IMR-90 (cell line): ENCODE measurements around the gene TRIM17. TPM values are rescaled to one million over a fixed set of nuclear protein-coding genes. Genes with fewer than 3 reads are reported as not detected.

Source experiments
- ATAC-seq: fragments of 200-7000 bp; cut with Tn5 transposase; 2 replicates; pipeline ENCODE4 v1.9.1; 2020; ENCODE audit warnings: low read depth, mild to moderate bottlenecking, moderate library complexity
- BruUV-seq: library from RNA; stranded (reverse); fragments of 400-500 nt; replicated peaks from 2 replicates; lab custom pipeline; 2021; lab: Mats Ljungman, UMichigan
- CTCF ChIA-PET: fragments of 300-600 bp; formaldehyde crosslinking; extraction: SDS; loops from one replicate; lab custom pipeline; 2021; ENCODE audit warnings: antibody characterized with exemption; lab: Yijun Ruan, JAX
- POLR2A ChIA-PET: fragments of 300-600 bp; sonication (Branson Sonifier 250); formaldehyde crosslinking; loops from one replicate; lab custom pipeline; 2022; ENCODE audit warnings: antibody characterized with exemption; ENCODE audit not compliant: unreplicated experiment; lab: Charles Lee
- DNase-seq: peaks from one replicate; pipeline ENCODE4 v3.0.0; 2013
- H2AFZ ChIP-seq: replicated peaks from 2 replicates; pipeline ENCODE3; 2013; ENCODE audit warnings: low read length, mild to moderate bottlenecking; ENCODE audit not compliant: poor library complexity
- H2AK5ac ChIP-seq: 2 replicates; pipeline ENCODE4 v1.6.1; 2013; ENCODE audit warnings: low read depth, low read length, inconsistent platforms
- H2AK9ac ChIP-seq: replicated peaks from 2 replicates; pipeline ENCODE3; 2013; ENCODE audit warnings: mild to moderate bottlenecking, low read depth, low read length, moderate library complexity; ENCODE audit not compliant: poor library complexity
- H2BK120ac ChIP-seq: 2 replicates; pipeline ENCODE4 v1.6.1; 2013; ENCODE audit warnings: low read depth, low read length, inconsistent platforms
- H2BK15ac ChIP-seq: 3 replicates; pipeline ENCODE4 v1.6.1; 2013; ENCODE audit warnings: low read depth, low read length, inconsistent platforms
- H2BK20ac ChIP-seq: 2 replicates; pipeline ENCODE4 v1.6.1; 2013; ENCODE audit warnings: low read depth, mild to moderate bottlenecking, inconsistent platforms, low read length, moderate library complexity
- H2BK5ac ChIP-seq: 2 replicates; pipeline ENCODE4 v1.6.1; 2013; ENCODE audit warnings: mild to moderate bottlenecking, low read depth, low read length, inconsistent platforms; ENCODE audit not compliant: poor library complexity, severe bottlenecking
- H3K14ac ChIP-seq: replicated peaks from 2 replicates; pipeline ENCODE4 v1.6.1; 2013; ENCODE audit warnings: low read depth, low read length, inconsistent platforms
- H3K18ac ChIP-seq: 2 replicates; pipeline ENCODE4 v1.6.1; 2013; ENCODE audit warnings: low read depth, low read length, control low read depth
- H3K23ac ChIP-seq: 2 replicates; pipeline ENCODE4 v1.6.1; 2013; ENCODE audit warnings: low read depth, low read length, inconsistent platforms
- H3K27ac ChIP-seq: 2 replicates; pipeline ENCODE4 v1.5.1; 2013; ENCODE audit warnings: mild to moderate bottlenecking, control low read depth, low read length; ENCODE audit not compliant: insufficient read depth
- H3K27me3 ChIP-seq: 2 replicates; pipeline ENCODE4 v1.6.1; 2013; ENCODE audit warnings: low read length; ENCODE audit not compliant: control insufficient read depth, insufficient read depth
- H3K36me3 ChIP-seq: 2 replicates; pipeline ENCODE4 v1.6.1; 2013; ENCODE audit warnings: low read length, mixed read lengths; ENCODE audit not compliant: control insufficient read depth, insufficient read depth
- H3K4ac ChIP-seq: 2 replicates; pipeline ENCODE4 v1.6.1; 2013; ENCODE audit warnings: low read depth, low read length, inconsistent platforms
- H3K4me1 ChIP-seq: 2 replicates; pipeline ENCODE4 v1.6.1; 2013; ENCODE audit warnings: low read length, mixed read lengths; ENCODE audit not compliant: control insufficient read depth, insufficient read depth
- H3K4me2 ChIP-seq: 2 replicates; pipeline ENCODE4 v1.6.1; 2013; ENCODE audit warnings: low read depth, mild to moderate bottlenecking, control low read depth, low read length, moderate library complexity
- H3K4me3 ChIP-seq: 2 replicates; pipeline ENCODE4 v1.5.1; 2013; ENCODE audit warnings: low read depth, mild to moderate bottlenecking, control low read depth, low read length, moderate library complexity; ENCODE audit not compliant: insufficient read depth
- H3K56ac ChIP-seq: 2 replicates; pipeline ENCODE4 v1.6.1; 2013; ENCODE audit warnings: low read length, inconsistent platforms; ENCODE audit not compliant: insufficient read depth; ENCODE audit errors: extremely low read depth
- H3K79me1 ChIP-seq, 2 experiments: 2 replicates each; pipeline ENCODE4 v1.6.1; 2013; ENCODE audit warnings: low read length in 2 of 2, inconsistent platforms in 1 of 2, low read depth in 1 of 2
- H3K9ac ChIP-seq: 2 replicates; pipeline ENCODE4 v1.6.1; 2013; ENCODE audit warnings: low read depth, low read length, control low read depth
- H3K9me1 ChIP-seq: 2 replicates; pipeline ENCODE4 v1.6.1; 2013; ENCODE audit warnings: low read length, inconsistent platforms; ENCODE audit not compliant: insufficient read depth
- H3K9me3 ChIP-seq: 2 replicates; pipeline ENCODE4 v1.6.1; 2013; ENCODE audit warnings: low read length; ENCODE audit not compliant: control insufficient read depth, insufficient read depth
- H4K20me1 ChIP-seq: 2 replicates; pipeline ENCODE4 v1.6.1; 2013; ENCODE audit warnings: low read length, inconsistent platforms; ENCODE audit not compliant: insufficient read depth
- H4K5ac ChIP-seq: 2 replicates; pipeline ENCODE4 v1.6.1; 2013; ENCODE audit warnings: mild to moderate bottlenecking, low read depth, low read length, control low read depth
- H4K8ac ChIP-seq, 2 experiments: 2 replicates each; pipeline ENCODE4 v1.6.1; 2013; ENCODE audit warnings: low read depth in 2 of 2, low read length in 2 of 2, control low read depth in 1 of 2, inconsistent platforms in 1 of 2
- H4K91ac ChIP-seq: 2 replicates; pipeline ENCODE4 v1.6.1; 2013; ENCODE audit warnings: low read depth, low read length, inconsistent platforms; ENCODE audit not compliant: insufficient read depth
- BHLHE40 ChIP-seq: fragments of 150-350 bp; IDR thresholded peaks from 2 replicates; pipeline ENCODE4 v1.6.1; 2016; ENCODE audit warnings: mild to moderate bottlenecking, low read depth, low read length
- CEBPB ChIP-seq: IDR thresholded peaks from 2 replicates; pipeline ENCODE4 v1.6.1; 2012; ENCODE audit warnings: low read depth, low read length, improper control_type of control experiment
- CHD1 ChIP-seq: IDR thresholded peaks from 2 replicates; pipeline ENCODE4 v1.6.1; 2012; ENCODE audit warnings: low read depth, low read length, improper control_type of control experiment
- FOS ChIP-seq: fragments of 150-350 bp; IDR thresholded peaks from 2 replicates; pipeline ENCODE4 v1.6.1; 2016; ENCODE audit warnings: low read depth, low read length
- MAFK ChIP-seq: IDR thresholded peaks from 2 replicates; pipeline ENCODE4 v1.6.1; 2012; ENCODE audit warnings: low read depth, low read length, improper control_type of control experiment
- MAZ ChIP-seq: IDR thresholded peaks from 2 replicates; pipeline ENCODE4 v1.6.1; 2012; ENCODE audit warnings: low read depth, mild to moderate bottlenecking, low read length, improper control_type of control experiment, moderate library complexity, borderline replicate concordance
- MXI1 ChIP-seq: IDR thresholded peaks from 2 replicates; pipeline ENCODE4 v1.6.1; 2012; ENCODE audit warnings: low read depth, mild to moderate bottlenecking, low read length, moderate library complexity, borderline replicate concordance
- NFE2L2 ChIP-seq: fragments of 150-350 bp; IDR thresholded peaks from 2 replicates; pipeline ENCODE4 v1.6.1; 2016; ENCODE audit warnings: low read depth, mild to moderate bottlenecking, low read length
- POLR2A ChIP-seq: IDR thresholded peaks from 2 replicates; pipeline ENCODE4 v1.6.1; 2012; ENCODE audit warnings: mild to moderate bottlenecking, low read depth, low read length
- RAD21 ChIP-seq: IDR thresholded peaks from 2 replicates; pipeline ENCODE4 v1.6.1; 2012; ENCODE audit warnings: low read length, improper control_type of control experiment
- RCOR1 ChIP-seq: IDR thresholded peaks from 2 replicates; pipeline ENCODE4 v1.6.1; 2012; ENCODE audit warnings: mild to moderate bottlenecking, low read length, improper control_type of control experiment; ENCODE audit not compliant: insufficient replicate concordance
- RFX5 ChIP-seq: IDR thresholded peaks from 2 replicates; pipeline ENCODE4 v1.8.0; 2012; ENCODE audit warnings: low read depth, mild to moderate bottlenecking, low read length, moderate library complexity
- SMC3 ChIP-seq: fragments of 150-350 bp; IDR thresholded peaks from 2 replicates; pipeline ENCODE4 v1.6.1; 2016; ENCODE audit warnings: low read depth, mild to moderate bottlenecking, antibody characterized with exemption, low read length, moderate library complexity
- WGBS, 2 experiments: methylation state at CpG; one replicate each; pipeline versions ENCODE4 v1.1.5 to v1.1.7; 2013; ENCODE audit warnings: missing lambda C conversion rate in 2 of 2; ENCODE audit not compliant: insufficient read length in 1 of 2; ENCODE audit errors: extremely low coverage in 2 of 2; 5-methylcytosine and 5-hydroxymethylcytosine counted together
- dilution Hi-C: fragments of 300-500 bp; cut with HindIII; formaldehyde crosslinking; loops from one replicate; pipeline ENCODE4 v1.14.3; 2018; ENCODE audit warnings: low sequenced_read_pairs; ENCODE audit not compliant: unreplicated experiment
- in situ Hi-C: fragments of 300-500 bp; cut with MboI; formaldehyde crosslinking; loops from 3 replicates; pipeline ENCODE4 v1.14.3; 2019; ENCODE audit warnings: low sequenced_read_pairs, inconsistent platforms, mixed read lengths
- intact Hi-C: fragments of 100-400 bp; cut with micrococcal nuclease; formaldehyde crosslinking; loops from 2 replicates; pipeline ENCODE4 v1.10.0; 2022
- polyA plus RNA-seq, 3 experiments: library from polyadenylated mRNA; depleted of rRNA; stranded (reverse); fragments of >200 nt; gene quantifications; 2 replicates each; pipeline ENCODE4 v1.2.3, GENCODE V29; 2012; ENCODE audit warnings: low replicate concordance in 1 of 3
- total RNA-seq: library from RNA; depleted of rRNA; stranded (reverse); fragments of >200 nt; gene quantifications from 2 replicates; pipeline ENCODE4 v1.2.3, GENCODE V29; 2012
- TF ChIP-seq, protein P1 (sequence below): fragments of 150-350 bp; IDR thresholded peaks from 2 replicates; pipeline ENCODE4 v1.6.1; 2017; ENCODE audit warnings: mild to moderate bottlenecking, antibody characterized with exemption, low read length, low read depth
- TF ChIP-seq, protein P2 (sequence below): fragments of 150-350 bp; IDR thresholded peaks from 2 replicates; pipeline ENCODE4 v1.6.1; 2016; ENCODE audit warnings: low read depth, mild to moderate bottlenecking, low read length, moderate library complexity, borderline replicate concordance
- TF ChIP-seq, protein P3 (sequence below): conservative IDR thresholded peaks from 2 replicates; pipeline ENCODE4 v1.5.1; 2012; ENCODE audit warnings: mild to moderate bottlenecking, low read depth, low read length, improper control_type of control experiment

TRIM17 gene
- total and polyA plus RNA-seq, 2 of the 4 experiments (the other 2 are of a cell fraction) = 0.39 TPM; not detected in 1

DNA sequence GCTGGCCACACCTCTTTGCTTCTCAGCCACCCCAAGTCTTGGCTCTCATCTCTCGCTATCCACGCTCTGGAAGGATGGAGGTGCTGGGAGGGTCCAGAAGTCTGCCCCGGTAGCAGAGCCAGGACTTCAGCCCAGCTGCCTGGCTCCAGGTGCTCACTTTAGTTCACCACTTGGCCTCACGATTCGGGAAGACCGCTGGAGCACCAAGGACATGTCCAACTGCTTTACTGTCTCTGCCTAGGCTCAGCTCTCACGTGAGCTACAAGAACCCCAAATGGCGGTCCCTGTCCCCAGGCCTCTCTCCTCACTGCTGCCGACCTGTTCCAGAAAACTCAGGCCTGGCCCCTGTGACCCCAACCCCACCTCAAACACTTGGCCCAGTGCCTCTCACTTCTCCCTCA lies 13.4 kb downstream of the TRIM17 start:
- H4K5ac ChIP-seq = no peak overlapping the region
- no peak for TF ChIP-seq MAZ
- TF ChIP-seq, protein P1, sequence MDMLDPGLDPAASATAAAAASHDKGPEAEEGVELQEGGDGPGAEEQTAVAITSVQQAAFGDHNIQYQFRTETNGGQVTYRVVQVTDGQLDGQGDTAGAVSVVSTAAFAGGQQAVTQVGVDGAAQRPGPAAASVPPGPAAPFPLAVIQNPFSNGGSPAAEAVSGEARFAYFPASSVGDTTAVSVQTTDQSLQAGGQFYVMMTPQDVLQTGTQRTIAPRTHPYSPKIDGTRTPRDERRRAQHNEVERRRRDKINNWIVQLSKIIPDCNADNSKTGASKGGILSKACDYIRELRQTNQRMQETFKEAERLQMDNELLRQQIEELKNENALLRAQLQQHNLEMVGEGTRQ = no peak
- no peak for TF ChIP-seq MAFK
- TF ChIP-seq POLR2A = no peak
- TF ChIP-seq RAD21 = no peak
- no peak for TF ChIP-seq MXI1
- TF ChIP-seq RFX5 = no peak
- TF ChIP-seq SMC3 = no peak
- TF ChIP-seq, protein P2, sequence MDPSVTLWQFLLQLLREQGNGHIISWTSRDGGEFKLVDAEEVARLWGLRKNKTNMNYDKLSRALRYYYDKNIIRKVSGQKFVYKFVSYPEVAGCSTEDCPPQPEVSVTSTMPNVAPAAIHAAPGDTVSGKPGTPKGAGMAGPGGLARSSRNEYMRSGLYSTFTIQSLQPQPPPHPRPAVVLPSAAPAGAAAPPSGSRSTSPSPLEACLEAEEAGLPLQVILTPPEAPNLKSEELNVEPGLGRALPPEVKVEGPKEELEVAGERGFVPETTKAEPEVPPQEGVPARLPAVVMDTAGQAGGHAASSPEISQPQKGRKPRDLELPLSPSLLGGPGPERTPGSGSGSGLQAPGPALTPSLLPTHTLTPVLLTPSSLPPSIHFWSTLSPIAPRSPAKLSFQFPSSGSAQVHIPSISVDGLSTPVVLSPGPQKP = no peak
- TF ChIP-seq, protein P3, sequence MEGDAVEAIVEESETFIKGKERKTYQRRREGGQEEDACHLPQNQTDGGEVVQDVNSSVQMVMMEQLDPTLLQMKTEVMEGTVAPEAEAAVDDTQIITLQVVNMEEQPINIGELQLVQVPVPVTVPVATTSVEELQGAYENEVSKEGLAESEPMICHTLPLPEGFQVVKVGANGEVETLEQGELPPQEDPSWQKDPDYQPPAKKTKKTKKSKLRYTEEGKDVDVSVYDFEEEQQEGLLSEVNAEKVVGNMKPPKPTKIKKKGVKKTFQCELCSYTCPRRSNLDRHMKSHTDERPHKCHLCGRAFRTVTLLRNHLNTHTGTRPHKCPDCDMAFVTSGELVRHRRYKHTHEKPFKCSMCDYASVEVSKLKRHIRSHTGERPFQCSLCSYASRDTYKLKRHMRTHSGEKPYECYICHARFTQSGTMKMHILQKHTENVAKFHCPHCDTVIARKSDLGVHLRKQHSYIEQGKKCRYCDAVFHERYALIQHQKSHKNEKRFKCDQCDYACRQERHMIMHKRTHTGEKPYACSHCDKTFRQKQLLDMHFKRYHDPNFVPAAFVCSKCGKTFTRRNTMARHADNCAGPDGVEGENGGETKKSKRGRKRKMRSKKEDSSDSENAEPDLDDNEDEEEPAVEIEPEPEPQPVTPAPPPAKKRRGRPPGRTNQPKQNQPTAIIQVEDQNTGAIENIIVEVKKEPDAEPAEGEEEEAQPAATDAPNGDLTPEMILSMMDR = no peak
- TF ChIP-seq NFE2L2 = no peak
- no peak for TF ChIP-seq CHD1
- no peak for TF ChIP-seq FOS
- no peak for TF ChIP-seq BHLHE40
- no peak for TF ChIP-seq RCOR1
- no peak for TF ChIP-seq CEBPB
- WGBS, 2 experiments = 95% methylated on average over 5 of the region's 9 CpGs; no CpG with 5 or more reads in 1 of the 2 experiments
- no peak overlapping the region for H2BK120ac ChIP-seq
- no peak overlapping the region for H2AFZ ChIP-seq
- no peak overlapping the region for H3K9ac ChIP-seq
- CTCF ChIA-PET = interaction anchor here (0.9 kb wide), 1 partner anchor 190 kb away, joined by 3 read pairs; no protein-coding TSS in a partner anchor
- POLR2A ChIA-PET = no interaction called here
- dilution Hi-C loops (no loop called here), in situ Hi-C loops (no loop called here), intact Hi-C loops (no loop called here)
- peaks cover 16 to 89% of the 10 kb centered on the region in 2 experiments for H3K79me1 ChIP-seq
- DNase-seq = no peak
- H3K4me2 ChIP-seq = no peak overlapping the region
- no peak overlapping the region for H2AK5ac ChIP-seq
- no peak overlapping the region for H3K18ac ChIP-seq
- no peak for ATAC-seq
- no peak overlapping the region for H4K91ac ChIP-seq
- H2AK9ac ChIP-seq = no peak overlapping the region
- H2BK5ac ChIP-seq = no peak overlapping the region
- H3K27ac ChIP-seq = no peak overlapping the region
- peaks cover 32% of the 10 kb centered on the region for H3K36me3 ChIP-seq
- peaks cover 65% of the 10 kb centered on the region for H4K20me1 ChIP-seq
- no peak overlapping the region for H4K8ac ChIP-seq
- H3K56ac ChIP-seq = no peak overlapping the region
- H3K4ac ChIP-seq = no peak overlapping the region
- H3K4me1 ChIP-seq = peaks cover 14% of the 10 kb centered on the region
- H2BK15ac ChIP-seq = no peak overlapping the region
- H3K23ac ChIP-seq = no peak overlapping the region
- H3K4me3 ChIP-seq = no peak overlapping the region
- H3K9me1 ChIP-seq = peaks cover 5% of the 10 kb centered on the region
- no peak overlapping the region for H3K14ac ChIP-seq
- H2BK20ac ChIP-seq = no peak overlapping the region
- no peaks in the 10 kb centered on the region for H3K9me3 ChIP-seq
- no peaks in the 10 kb centered on the region for H3K27me3 ChIP-seq
- BruUV-seq = no TSS peak
